GM12872 (cell line): ENCODE data around the gene EPHA6.
A peak's percentile ranks its signal among the peaks of the same experiment; 100 is the strongest.

Experiments
- TF ChIP-seq, protein P1 (sequence below): IDR thresholded peaks from 3 replicates; pipeline ENCODE4 v1.5.1; 2011; ENCODE audit warnings: low read depth, mild to moderate bottlenecking, low read length, moderate library complexity; ENCODE audit not compliant: insufficient read depth

EPHA6 gene

DNA sequence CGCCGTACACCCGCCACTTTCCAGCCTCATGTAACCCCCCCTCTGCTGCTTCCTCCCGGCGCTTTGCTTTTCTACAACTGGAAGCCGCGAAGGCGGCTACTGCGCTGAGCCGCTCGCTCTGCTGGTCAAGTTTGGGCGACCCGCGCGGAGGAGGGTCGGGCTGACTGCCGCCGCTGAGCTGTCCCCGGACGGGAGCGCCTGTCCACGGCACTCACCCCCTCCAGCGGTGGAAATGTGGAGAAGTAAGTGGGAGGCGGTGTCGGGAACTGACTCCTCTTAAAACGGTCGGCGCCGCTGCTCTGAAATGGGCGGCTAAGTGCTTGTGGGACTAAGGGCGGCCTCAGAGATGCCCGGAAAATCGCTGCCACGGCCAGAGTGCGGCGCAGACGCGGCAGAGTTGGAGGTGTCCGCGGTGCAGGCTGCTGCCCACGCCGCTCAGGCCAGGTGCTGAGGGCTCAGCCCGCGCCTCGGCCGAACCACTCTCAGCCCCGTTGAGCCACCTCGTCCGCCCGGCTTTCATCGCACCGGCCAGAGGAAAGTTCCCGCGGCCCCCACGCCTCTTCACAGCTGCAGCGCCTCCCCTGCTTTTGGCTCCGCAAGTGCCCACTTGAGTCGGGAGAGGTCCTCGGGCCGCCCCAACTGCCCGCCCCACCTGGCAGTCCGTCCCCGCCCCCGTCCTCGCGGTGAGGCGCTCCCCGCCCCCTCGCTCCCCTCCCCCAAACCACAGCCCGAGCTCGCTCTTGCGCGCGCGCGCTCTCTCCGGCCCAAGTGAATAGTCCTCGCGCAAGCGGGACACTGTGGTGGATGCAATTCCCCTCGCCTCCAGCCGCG is at the start of gene EPHA6:
Gene EPHA6 (plus strand): TSS at position 775 of the 831 bp plus-strand sequence.
- TF ChIP-seq, protein P1, sequence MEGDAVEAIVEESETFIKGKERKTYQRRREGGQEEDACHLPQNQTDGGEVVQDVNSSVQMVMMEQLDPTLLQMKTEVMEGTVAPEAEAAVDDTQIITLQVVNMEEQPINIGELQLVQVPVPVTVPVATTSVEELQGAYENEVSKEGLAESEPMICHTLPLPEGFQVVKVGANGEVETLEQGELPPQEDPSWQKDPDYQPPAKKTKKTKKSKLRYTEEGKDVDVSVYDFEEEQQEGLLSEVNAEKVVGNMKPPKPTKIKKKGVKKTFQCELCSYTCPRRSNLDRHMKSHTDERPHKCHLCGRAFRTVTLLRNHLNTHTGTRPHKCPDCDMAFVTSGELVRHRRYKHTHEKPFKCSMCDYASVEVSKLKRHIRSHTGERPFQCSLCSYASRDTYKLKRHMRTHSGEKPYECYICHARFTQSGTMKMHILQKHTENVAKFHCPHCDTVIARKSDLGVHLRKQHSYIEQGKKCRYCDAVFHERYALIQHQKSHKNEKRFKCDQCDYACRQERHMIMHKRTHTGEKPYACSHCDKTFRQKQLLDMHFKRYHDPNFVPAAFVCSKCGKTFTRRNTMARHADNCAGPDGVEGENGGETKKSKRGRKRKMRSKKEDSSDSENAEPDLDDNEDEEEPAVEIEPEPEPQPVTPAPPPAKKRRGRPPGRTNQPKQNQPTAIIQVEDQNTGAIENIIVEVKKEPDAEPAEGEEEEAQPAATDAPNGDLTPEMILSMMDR = no peak

DNA sequence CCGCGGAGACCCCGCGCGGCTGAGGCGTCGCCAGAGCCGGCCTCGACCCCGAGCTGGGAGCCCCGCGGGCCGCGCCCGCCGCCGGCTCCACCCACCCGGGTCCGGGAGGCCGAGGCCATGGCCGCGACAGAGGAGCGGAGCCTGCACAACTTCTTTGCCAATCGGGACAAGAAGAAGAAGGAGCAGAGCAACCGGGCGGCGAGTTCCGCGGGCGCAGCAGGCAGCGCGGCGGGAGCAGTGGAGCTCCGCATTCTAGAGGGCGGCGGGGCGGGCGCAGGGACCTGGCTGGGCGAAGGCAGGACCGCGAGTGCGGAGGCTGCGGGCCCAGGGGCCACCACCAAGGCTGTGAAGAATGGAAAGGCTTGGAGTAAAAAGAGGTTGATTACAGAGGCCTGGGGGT is 37.6 kb upstream of the EPHA6 start:
- TF ChIP-seq, protein P1 = no peak

DNA sequence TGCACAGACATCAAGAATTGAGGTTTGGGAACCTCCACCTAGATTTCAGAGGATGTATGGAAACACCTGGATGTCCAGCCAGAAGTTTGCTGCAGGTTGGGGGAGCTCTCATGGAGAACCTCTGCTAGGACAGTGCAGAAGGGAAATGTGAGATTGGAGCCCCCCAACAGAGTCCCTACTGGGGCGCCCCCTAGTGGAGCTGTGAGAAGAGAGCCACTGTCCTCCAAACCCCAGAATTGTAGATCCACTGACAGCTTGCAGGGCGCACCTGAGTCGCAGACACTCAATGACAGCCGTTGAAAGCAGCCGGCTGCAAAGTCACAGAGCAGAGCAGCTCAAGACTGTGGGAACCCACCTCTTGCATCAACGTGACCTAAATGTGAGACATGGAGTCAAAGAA is 34.6 kb upstream of the EPHA6 start:
- TF ChIP-seq, protein P1 = 0 out of 3 replicates have a peak, but pooled peaks have one; percentile 23

DNA sequence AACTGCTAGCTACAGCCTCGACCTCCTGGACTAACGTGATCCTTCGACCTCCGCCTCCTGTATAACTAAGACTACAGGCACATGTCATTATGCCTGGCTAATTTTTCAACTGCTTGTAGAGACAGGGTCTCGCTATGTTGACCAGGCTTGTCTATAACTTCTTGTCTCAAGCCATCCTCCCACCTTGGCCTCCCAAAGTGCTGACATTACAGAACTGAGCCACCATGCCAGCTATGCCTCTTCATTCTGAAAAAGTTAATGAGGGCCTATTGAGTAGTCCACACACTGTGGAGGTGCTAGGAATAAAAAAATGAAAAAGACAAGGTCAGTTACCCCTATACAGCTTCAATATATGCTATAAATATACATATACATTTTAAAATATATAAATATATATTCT is 18.3 kb upstream of the EPHA6 start:
- TF ChIP-seq, protein P1 = no peak

DNA sequence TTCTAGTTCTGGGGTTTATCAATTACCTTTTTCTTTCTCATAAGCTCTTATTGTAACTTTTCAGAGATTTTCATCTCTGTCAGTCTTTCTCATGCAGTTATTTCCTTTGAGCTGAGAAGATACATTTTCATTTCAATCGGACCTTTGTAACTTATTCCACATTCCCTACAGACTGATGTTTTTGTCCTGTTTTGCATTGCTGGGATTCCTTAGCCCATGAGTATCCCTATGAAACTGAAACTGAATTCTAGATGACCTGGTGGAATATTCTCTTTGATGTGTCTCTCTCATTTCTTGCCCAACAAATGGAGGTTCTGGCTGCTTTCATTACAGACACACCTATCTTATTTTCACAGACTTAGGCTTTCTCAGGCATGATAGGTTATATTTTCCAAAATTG is 10.5 kb upstream of the EPHA6 start:
- TF ChIP-seq, protein P1 = no peak

DNA sequence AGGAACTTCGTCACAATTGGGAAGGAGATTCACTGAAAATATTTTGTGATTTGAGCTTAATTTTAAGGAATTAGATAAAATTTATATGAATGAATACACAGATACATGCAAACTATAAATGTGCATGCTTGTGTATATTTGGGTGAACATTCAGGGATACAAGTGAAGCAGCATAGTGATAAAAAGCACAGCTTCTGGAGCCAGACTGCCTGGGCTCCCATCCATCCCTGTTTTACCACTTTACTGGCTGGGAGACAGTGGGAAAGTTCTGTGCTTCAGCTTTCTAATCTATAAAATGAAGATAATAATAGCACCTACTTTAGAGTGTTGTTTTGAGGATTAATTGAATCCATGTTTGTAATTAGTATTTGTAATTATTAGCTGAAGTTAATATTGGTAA is 8.1 kb upstream of the EPHA6 start:
- TF ChIP-seq, protein P1 = no peak

DNA sequence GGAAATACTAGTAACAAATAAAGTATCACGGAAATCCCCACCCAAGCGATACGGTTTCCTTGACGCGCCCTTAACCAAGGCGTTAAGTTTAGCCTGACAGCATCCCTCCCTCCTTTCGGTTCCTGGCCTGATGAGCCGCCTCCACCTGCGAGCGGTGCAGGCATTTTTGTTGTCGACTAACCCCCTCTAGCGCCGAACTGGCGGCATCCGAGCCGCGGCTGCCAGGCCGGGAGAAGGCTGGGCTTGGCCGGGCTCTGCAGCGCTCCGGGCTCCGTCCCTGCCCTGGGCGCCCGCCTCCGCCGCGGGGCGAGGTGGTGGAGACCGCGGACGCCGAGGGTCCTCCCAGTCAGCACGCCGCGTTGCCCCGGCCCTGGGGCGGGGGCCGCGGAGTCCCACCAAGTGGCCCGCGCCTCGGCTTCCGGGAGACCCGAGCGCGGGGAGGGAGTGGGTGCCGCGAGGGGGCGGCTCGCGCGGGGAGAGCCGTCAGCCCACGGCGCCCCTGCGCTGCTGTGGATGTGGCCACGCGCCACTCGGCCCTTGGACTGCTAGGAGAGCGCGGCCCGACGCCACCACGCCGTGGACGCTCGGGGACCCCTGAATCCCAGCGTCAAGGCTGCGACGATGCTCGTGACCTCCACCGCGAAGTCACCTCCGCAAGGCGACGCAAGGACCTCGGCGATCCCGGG is 1.1 kb upstream of the EPHA6 start:
- TF ChIP-seq, protein P1 = peak; percentile 60
